ENCODE results near the gene TEC.
"Not testable (repeated sequence)": the region's sequence is repeated elsewhere in the genome, so short reads cannot be mapped to it uniquely, and the experiment has no call there.

- not testable (repeated sequence) for TF ChIP-seq CTCF (IDR thresholded peaks at IDR 0.05); SIN3A (IDR thresholded peaks at IDR 0.05; ENCODE audit: borderline replicate concordance, insufficient read depth, low read depth, low read length); POLR2AphosphoS5 (IDR thresholded peaks at IDR 0.05; ENCODE audit: low read depth, low read length)
These were observed 50.2 kb downstream of the TEC start for GRCh38 chr4:48219430-48219829.

Data from Panc1 (cell line).